SU-DHL-6 (cell line): ENCODE measurements around the gene DIO1.
"Not testable (repeated sequence)": the region's sequence is repeated elsewhere in the genome, so short reads cannot be mapped to it uniquely, and the experiment has no call there.

ENCODE experiments used
- EZH2phosphoT487 ChIP-seq: fragments of 200-600 bp; sonication (generic), shearing (Covaris generic); conservative IDR thresholded peaks from 2 replicates; pipeline ENCODE4 v1.6.1; 2018; ENCODE audit warnings: mild to moderate bottlenecking, antibody characterized with exemption, low read length, moderate library complexity, mixed read lengths
- TF ChIP-seq, protein P1 (sequence below): fragments of 200-600 bp; sonication (generic); IDR thresholded peaks from one replicate; pipeline ENCODE4 v1.5.1; 2017; ENCODE audit warnings: antibody characterized with exemption, mild to moderate bottlenecking, low read length, moderate library complexity; ENCODE audit not compliant: insufficient read depth, poor library complexity, severe bottlenecking

DNA sequence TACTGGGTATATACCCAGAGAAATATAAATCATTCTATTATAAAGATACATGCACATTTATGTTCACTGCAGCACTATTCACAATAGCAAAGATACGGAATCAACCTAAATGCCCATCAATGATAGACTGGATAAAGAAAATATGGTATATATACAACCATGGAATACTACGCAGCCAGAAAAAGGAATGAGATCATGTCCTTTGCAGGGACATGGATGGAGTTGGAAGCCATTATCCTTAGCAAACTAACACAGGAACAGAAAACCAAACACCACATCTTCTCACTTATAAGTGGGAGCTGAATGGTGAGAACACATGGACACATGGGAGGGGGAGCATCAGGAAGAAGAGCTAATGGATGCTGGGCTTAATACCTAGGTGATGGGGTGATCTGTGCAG lies 12.1 kb upstream of the DIO1 start:
- TF ChIP-seq, protein P1, sequence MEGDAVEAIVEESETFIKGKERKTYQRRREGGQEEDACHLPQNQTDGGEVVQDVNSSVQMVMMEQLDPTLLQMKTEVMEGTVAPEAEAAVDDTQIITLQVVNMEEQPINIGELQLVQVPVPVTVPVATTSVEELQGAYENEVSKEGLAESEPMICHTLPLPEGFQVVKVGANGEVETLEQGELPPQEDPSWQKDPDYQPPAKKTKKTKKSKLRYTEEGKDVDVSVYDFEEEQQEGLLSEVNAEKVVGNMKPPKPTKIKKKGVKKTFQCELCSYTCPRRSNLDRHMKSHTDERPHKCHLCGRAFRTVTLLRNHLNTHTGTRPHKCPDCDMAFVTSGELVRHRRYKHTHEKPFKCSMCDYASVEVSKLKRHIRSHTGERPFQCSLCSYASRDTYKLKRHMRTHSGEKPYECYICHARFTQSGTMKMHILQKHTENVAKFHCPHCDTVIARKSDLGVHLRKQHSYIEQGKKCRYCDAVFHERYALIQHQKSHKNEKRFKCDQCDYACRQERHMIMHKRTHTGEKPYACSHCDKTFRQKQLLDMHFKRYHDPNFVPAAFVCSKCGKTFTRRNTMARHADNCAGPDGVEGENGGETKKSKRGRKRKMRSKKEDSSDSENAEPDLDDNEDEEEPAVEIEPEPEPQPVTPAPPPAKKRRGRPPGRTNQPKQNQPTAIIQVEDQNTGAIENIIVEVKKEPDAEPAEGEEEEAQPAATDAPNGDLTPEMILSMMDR: not testable (repeated sequence)
- TF ChIP-seq EZH2phosphoT487: not testable (repeated sequence)
